IMR-90 (cell line): ENCODE results near the gene ARHGAP11A.

ENCODE experiments used
- CEBPB ChIP-seq: IDR thresholded peaks from 2 replicates; pipeline ENCODE4 v1.6.1; 2012; ENCODE audit warnings: low read depth, low read length, improper control_type of control experiment
- CHD1 ChIP-seq: IDR thresholded peaks from 2 replicates; pipeline ENCODE4 v1.6.1; 2012; ENCODE audit warnings: low read depth, low read length, improper control_type of control experiment
- MAFK ChIP-seq: IDR thresholded peaks from 2 replicates; pipeline ENCODE4 v1.6.1; 2012; ENCODE audit warnings: low read depth, low read length, improper control_type of control experiment
- NFE2L2 ChIP-seq: fragments of 150-350 bp; IDR thresholded peaks from 2 replicates; pipeline ENCODE4 v1.6.1; 2016; ENCODE audit warnings: low read depth, mild to moderate bottlenecking, low read length
- POLR2A ChIP-seq: IDR thresholded peaks from 2 replicates; pipeline ENCODE4 v1.6.1; 2012; ENCODE audit warnings: mild to moderate bottlenecking, low read depth, low read length
- SMC3 ChIP-seq: fragments of 150-350 bp; IDR thresholded peaks from 2 replicates; pipeline ENCODE4 v1.6.1; 2016; ENCODE audit warnings: low read depth, mild to moderate bottlenecking, antibody characterized with exemption, low read length, moderate library complexity
- USF2 ChIP-seq: fragments of 150-350 bp; IDR thresholded peaks from 2 replicates; pipeline ENCODE4 v1.6.1; 2017; ENCODE audit warnings: mild to moderate bottlenecking, antibody characterized with exemption, low read length, low read depth
- TF ChIP-seq, protein P1 (sequence below): conservative IDR thresholded peaks from 2 replicates; pipeline ENCODE4 v1.5.1; 2012; ENCODE audit warnings: mild to moderate bottlenecking, low read depth, low read length, improper control_type of control experiment
- TF ChIP-seq, protein P2 (sequence below): fragments of 150-350 bp; IDR thresholded peaks from 2 replicates; pipeline ENCODE4 v1.6.1; 2016; ENCODE audit warnings: low read depth, mild to moderate bottlenecking, low read length, moderate library complexity, borderline replicate concordance

DNA sequence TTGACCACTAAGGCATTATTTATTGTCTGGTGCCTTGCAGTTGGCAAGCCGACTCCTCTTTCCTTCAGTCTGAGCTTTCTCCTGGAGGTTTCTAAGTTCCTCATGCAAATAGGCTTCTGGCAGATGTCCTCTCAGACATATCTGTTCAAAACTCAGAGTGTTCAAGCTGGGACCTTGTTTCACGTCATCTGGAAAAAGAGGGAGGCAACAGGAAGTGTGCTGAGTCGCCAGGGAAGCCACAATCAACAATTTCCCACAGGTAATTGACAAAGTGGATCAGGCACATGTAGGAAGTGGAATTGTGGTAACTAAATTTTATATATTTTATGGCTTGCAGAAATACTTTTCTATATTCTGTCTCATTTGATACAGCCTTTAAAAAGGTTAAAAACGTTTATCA lies 40.8 kb downstream of the ARHGAP11A start:
- TF ChIP-seq, protein P1, sequence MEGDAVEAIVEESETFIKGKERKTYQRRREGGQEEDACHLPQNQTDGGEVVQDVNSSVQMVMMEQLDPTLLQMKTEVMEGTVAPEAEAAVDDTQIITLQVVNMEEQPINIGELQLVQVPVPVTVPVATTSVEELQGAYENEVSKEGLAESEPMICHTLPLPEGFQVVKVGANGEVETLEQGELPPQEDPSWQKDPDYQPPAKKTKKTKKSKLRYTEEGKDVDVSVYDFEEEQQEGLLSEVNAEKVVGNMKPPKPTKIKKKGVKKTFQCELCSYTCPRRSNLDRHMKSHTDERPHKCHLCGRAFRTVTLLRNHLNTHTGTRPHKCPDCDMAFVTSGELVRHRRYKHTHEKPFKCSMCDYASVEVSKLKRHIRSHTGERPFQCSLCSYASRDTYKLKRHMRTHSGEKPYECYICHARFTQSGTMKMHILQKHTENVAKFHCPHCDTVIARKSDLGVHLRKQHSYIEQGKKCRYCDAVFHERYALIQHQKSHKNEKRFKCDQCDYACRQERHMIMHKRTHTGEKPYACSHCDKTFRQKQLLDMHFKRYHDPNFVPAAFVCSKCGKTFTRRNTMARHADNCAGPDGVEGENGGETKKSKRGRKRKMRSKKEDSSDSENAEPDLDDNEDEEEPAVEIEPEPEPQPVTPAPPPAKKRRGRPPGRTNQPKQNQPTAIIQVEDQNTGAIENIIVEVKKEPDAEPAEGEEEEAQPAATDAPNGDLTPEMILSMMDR = no peak
- TF ChIP-seq CEBPB = no peak
- no peak for TF ChIP-seq POLR2A
- no peak for TF ChIP-seq CHD1
- TF ChIP-seq, protein P2, sequence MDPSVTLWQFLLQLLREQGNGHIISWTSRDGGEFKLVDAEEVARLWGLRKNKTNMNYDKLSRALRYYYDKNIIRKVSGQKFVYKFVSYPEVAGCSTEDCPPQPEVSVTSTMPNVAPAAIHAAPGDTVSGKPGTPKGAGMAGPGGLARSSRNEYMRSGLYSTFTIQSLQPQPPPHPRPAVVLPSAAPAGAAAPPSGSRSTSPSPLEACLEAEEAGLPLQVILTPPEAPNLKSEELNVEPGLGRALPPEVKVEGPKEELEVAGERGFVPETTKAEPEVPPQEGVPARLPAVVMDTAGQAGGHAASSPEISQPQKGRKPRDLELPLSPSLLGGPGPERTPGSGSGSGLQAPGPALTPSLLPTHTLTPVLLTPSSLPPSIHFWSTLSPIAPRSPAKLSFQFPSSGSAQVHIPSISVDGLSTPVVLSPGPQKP = no peak
- no peak for TF ChIP-seq NFE2L2
- TF ChIP-seq SMC3 = no peak
- TF ChIP-seq MAFK = no peak
- TF ChIP-seq USF2 = no peak
